Left ventricle myocardium superior (tissue), 1 donor: ENCODE data around the gene CDYL2. TPM values are rescaled to one million over a fixed set of nuclear protein-coding genes. Genes with fewer than 3 reads are reported as not detected.
"Not testable (repeated sequence)": the region's sequence is repeated elsewhere in the genome, so short reads cannot be mapped to it uniquely, and the experiment has no call there.

ENCODE experiments used
- ATAC-seq: fragments of 200-7000 bp; cut with Tn5 transposase; one replicate; pipeline ENCODE4 v1.9.1; 2020; ENCODE audit warnings: mild to moderate bottlenecking, moderate library complexity
- DNase-seq: peaks from one replicate; pipeline ENCODE4 v3.0.0-alpha.2; 2020
- intact Hi-C: fragments of 100-400 bp; cut with micrococcal nuclease; formaldehyde crosslinking; loops from one replicate; pipeline ENCODE4 v1.11.0; 2022
- total RNA-seq: library from RNA; stranded (reverse); fragmentation: NEBNext Ultra II Directional; extraction: Animal tissue kit (Norgen Biotek cat#: 25700); gene quantifications from one replicate; pipeline ENCODE4 v1.2.1, GENCODE V29; 2021
- donor health status: DM: no; HTN: yes; CAD: no; lungs with severe emphysema.

The CDYL2 gene
- total RNA-seq, 1 donor from 2014 or later, result 2.9 TPM

- ATAC-seq, result no peak
- intact Hi-C loops, result no loop called here
- DNase-seq, result no peak
Observed at GRCh38 chr16:80759419-80760162, 44.8 kb downstream of the CDYL2 start.

- no peak for ATAC-seq
- no peak for DNase-seq
- intact Hi-C loops, result no loop called here
Observed at GRCh38 chr16:80754476-80754875, 49.9 kb downstream of the CDYL2 start.

- DNase-seq, result no peak
- ATAC-seq, result no peak
- intact Hi-C loops, result no loop called here
Observed at GRCh38 chr16:80752541-80752940, 51.9 kb downstream of the CDYL2 start.

DNA sequence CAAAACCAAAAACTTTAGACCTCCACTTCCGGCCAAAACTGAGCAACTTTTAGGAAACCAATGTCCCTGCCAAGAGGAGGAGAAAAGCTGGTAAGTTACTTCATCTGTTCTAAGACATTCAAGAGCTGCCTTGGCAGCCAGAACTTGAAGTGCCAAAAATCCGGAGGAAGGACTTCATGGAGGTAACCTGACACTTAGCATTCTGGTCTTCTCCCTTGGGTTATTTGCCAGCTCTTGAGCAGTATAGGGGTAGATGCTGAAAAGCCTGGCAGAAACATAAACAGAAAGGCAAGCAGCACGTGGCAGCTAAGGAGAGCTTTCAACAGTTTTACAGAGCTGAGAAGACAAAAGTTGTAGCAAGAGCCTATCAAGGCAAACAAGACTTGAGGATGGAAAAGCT lies 53.2 kb downstream of the CDYL2 start:
- intact Hi-C loops, result no loop called here
- DNase-seq (no peak), ATAC-seq (no peak)

DNA sequence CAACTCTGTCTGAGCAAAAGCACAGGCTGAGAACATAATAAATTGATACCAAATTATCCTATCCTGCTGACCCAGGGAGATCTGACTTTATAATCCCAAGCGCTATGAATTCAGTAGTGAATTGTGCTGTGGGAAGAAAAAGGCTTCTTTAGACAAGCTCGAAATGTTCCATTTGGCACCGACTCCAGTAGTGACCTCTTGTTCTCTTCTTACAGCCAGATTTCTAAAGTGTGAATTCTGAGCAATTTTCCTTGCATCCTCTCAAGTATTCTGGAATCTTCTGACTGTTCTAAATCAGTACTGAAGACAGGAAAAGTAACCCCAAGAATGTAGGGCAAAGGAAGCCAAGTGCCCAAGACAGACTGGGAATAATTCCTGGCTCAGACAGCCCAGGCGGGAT lies 58.2 kb downstream of the CDYL2 start:
- ATAC-seq, result no peak
- DNase-seq, result no peak
- intact Hi-C loops, result no loop called here

GRCh38 chr16:80744856-80745255 lies 59.5 kb downstream of the CDYL2 start:
- DNase-seq, result no peak
- ATAC-seq, result no peak
- intact Hi-C loops, result no loop called here

DNA sequence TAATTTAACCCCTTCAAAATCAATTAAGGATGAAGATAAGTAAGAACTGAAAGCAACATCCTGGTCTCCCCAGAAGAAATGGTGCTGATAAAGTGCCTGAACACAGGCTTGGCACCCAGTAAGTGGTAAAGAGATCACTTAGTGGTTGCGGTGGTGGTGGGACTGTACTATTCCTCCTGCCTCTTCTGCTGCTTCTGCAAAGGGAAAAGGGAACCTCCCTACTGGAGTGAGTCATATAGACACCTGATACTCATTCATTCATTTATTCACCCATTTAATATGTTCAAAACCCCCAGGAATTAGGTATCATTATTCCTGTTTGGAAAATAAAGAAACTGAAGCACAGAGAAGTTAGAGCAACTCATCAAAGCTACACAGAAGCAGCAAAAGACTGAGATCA lies 60.6 kb downstream of the CDYL2 start:
- DNase-seq (no peak), ATAC-seq (no peak)
- intact Hi-C loops, result no loop called here

- intact Hi-C loops, result no loop called here
- DNase-seq, result no peak
Observed at GRCh38 chr16:80743273-80743672, 61.1 kb downstream of the CDYL2 start.

GRCh38 chr16:80742331-80742730 lies 62.1 kb downstream of the CDYL2 start:
- DNase-seq (no peak), ATAC-seq (no peak)
- intact Hi-C loops, result no loop called here

More at GRCh38 chr16:80743273-80743672, 61.1 kb downstream of the CDYL2 start:
- no peak for ATAC-seq

DNA sequence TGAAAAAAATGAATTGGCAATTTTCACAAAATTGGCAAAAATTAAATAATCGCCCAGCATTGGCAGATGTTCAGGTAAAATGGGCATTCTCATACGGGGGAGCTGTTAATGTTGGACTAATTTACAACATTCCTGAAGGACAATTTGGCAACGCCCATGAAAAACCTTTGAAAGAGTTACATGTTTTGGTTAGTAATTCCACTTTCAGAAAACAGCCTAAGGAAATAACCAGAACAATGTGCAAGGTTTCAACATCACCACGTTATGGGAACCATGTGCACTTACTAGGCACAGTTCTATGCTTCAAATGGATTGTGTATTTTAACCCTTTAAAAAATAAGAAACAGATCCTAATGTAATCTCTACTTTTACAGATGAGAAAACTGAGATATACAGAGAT lies 62.7 kb downstream of the CDYL2 start:
- DNase-seq (no peak), ATAC-seq (no peak)
- intact Hi-C loops, result no loop called here

GRCh38 chr16:80739523-80739922 lies 64.9 kb downstream of the CDYL2 start:
- DNase-seq, result no peak
- no peak for ATAC-seq
- intact Hi-C loops, result no loop called here

DNA sequence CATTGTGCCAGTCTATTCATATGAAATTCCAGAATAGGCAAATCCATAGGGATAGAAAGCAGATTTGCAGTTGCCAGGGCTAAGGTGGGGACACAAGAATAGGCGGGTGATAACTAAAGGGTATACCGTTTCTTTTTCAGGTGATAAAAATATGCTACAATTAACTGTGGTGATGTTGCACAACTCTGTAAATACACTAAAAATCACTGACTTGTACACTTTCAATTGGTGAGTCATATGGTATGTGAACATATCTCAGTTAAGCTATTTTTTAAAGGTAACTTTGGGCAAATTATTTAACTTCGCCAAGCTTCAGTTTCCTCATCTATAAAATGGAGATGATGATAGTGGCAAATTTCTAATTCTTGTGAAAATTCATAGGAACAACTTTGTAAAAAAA lies 65.9 kb downstream of the CDYL2 start:
- no peak for ATAC-seq
- intact Hi-C loops, result no loop called here
- no peak for DNase-seq

DNA sequence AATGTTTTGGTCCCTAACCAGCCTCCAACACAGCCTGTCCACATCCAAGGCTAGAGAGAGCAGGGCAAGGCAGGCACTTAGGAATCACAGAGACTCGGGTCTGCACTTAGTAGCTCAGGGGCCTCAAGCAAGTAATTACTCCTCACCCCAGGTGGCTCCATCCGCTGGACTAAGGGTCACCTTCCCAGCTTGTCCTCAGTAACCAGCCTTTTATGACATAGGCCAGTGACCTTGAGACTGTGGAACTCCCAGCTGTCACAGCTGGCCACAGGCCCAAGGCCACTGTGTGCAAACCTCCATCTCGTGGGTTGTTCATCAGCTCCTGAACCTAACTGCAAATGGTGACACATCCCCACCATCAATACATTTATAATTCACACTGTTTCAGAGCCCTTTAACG lies 68.6 kb downstream of the CDYL2 start:
- ATAC-seq, result no peak
- no peak for DNase-seq
- intact Hi-C loops, result no loop called here

DNA sequence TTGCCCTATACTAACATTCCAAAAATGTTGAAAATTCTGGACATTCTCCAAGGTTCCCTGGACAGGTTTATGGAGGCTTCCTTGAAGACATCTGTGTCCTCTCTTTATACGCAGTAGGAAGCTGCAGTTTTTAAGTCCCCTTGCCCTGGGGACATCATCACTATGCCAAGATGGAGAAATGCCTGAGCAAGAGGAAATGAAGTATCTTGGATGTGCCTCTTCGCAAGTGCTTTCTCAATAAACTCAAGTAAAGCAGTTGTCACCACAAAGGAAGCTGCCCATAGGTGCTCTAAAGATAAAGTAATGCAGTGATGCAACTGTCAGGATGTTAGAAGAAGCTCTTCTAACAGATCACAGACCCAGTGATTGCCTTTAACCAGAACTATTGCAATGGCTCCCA lies 71.0 kb downstream of the CDYL2 start:
- intact Hi-C loops, result no loop called here
- DNase-seq (no peak), ATAC-seq (no peak)

DNA sequence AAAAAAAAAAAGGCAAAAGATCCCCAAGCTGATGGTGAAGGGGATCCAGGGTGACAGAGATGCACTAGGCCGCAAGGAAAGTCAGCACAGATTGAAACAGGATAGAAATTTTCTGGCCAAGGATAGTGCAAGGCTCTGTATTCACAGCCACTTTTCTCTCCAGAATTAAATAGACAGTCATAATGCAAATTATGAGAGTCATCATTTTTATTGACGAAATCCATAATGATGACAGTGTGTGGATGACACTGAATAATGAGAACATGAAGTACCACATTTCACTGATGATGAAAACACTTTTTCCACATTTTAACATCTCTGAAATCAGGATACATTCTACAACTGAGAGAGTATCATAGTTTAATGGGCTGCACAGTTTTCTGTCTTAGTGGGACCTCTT lies 72.5 kb downstream of the CDYL2 start:
- DNase-seq, result no peak
- ATAC-seq, result no peak
- intact Hi-C loops, result no loop called here

- intact Hi-C loops, ATAC-seq: not testable (repeated sequence)
Observed at GRCh38 chr16:80727066-80727763, 77.2 kb downstream of the CDYL2 start.

GRCh38 chr16:80725566-80726162 lies 78.7 kb downstream of the CDYL2 start:
- intact Hi-C loops, result no loop called here
- DNase-seq (no peak), ATAC-seq (no peak)

More at GRCh38 chr16:80727066-80727763, 77.2 kb downstream of the CDYL2 start:
- DNase-seq, result not testable (repeated sequence)

DNA sequence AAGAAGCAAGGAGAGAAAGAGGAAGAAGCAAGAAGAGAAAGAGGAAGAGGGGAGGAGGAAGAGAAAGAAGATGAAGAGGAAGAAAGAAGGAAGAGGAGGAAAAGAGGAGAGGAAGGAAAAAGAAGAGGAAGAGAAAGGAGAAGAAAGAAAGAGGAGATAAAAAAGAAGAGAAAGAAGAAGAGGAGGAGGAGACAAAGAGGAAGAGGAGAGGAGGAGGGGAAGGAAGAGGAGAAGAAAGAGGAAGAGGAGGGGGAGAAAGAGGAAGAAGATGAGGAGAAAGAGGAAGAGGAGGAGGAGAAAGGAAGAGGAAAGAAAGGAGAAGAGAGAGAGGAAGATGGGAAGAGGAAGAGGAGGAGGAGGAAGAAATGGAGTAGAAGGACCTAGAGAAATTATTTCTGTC lies 80.4 kb downstream of the CDYL2 start:
- intact Hi-C loops, result no loop called here
- DNase-seq (no peak), ATAC-seq (no peak)

DNA sequence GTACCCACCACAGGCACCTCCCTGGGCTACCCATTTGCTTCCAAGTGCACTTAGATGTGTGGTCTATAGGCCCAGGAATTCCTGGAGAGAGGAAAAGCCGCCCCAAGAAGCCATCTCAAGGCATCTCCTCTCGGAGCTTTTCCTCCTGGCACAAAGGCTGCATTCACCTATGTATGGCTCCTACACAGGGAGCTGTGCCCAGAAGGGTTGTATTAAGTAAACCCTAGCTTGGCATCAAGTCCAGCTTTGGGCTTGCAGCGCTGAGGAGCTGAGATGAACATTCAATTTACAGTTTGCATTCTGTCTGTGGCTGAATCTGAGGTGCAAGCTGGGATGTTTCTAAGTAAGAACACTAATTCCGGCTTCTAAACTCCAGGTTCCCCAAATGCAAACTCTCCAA lies 81.3 kb downstream of the CDYL2 start:
- intact Hi-C loops, result no loop called here
- DNase-seq (no peak), ATAC-seq (no peak)

DNA sequence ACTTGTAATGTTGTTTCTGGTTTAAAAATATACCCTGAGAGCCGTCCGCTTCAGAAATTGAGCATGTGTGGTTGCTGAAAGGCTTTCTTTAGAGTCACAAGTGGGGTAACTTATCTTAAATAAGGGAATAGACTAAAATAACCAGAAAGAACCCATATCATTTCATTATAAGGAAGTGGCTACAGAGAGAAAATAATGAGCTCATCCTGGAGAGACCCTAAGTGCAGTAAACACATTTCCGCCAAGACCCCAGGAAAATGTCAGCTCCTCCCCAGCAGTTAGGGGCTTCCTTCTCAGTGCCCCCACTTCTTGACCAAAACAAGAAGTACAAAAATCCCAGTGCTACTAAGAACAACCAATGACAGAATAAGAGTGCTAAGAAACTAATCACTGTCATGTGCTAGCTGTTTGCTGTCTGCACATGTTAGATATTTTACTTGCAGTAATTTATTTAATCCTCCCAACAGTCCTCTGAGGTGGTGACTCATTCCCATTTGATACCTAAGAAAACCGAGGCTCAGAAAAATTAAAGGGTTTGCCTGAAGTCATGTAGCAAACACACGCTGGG lies 83.5 kb downstream of the CDYL2 start:
- DNase-seq (no peak), ATAC-seq (no peak)
- intact Hi-C loops, result no loop called here
